Neural cell (in vitro differentiated cells): ENCODE results near the gene FCN1.

Experiments
- CTCF ChIP-seq: fragments of 450-650 bp; IDR thresholded peaks from 2 replicates; pipeline ENCODE4 v1.5.1; 2014; ENCODE audit warnings: antibody characterized with exemption, mild to moderate bottlenecking, moderate library complexity; ENCODE audit not compliant: poor library complexity, severe bottlenecking
- EP300 ChIP-seq: fragments of 450-650 bp; conservative IDR thresholded peaks from 2 replicates; pipeline ENCODE4 v1.6.1; 2014; ENCODE audit warnings: antibody characterized with exemption, mild to moderate bottlenecking, moderate library complexity; ENCODE audit not compliant: poor library complexity, severe bottlenecking
- EZH2 ChIP-seq: fragments of 200-600, 300-800 bp; shearing (Covaris generic), sonication (generic); IDR thresholded peaks from 2 replicates; pipeline ENCODE4 v1.6.1; 2014; ENCODE audit warnings: antibody characterized with exemption, low read length, borderline replicate concordance, mild to moderate bottlenecking; ENCODE audit not compliant: insufficient read depth, poor library complexity, severe bottlenecking
- MXI1 ChIP-seq: fragments of 450-650 bp; conservative IDR thresholded peaks from 2 replicates; pipeline ENCODE4 v1.6.1; 2014; ENCODE audit warnings: antibody characterized with exemption, mild to moderate bottlenecking; ENCODE audit not compliant: poor library complexity, severe bottlenecking
- POLR2AphosphoS5 ChIP-seq: IDR thresholded peaks from 2 replicates; pipeline ENCODE4 v1.6.1; 2012
- RAD21 ChIP-seq: fragments of 450-650 bp; conservative IDR thresholded peaks from 2 replicates; pipeline ENCODE4 v1.6.1; 2014; ENCODE audit warnings: antibody characterized with exemption, mild to moderate bottlenecking, moderate library complexity
- REST ChIP-seq: IDR thresholded peaks from 2 replicates; pipeline ENCODE4 v1.6.1; 2012; ENCODE audit warnings: borderline replicate concordance
- SMC3 ChIP-seq: fragments of 450-650 bp; conservative IDR thresholded peaks from 2 replicates; pipeline ENCODE4 v1.6.1; 2014; ENCODE audit warnings: antibody characterized with exemption, mild to moderate bottlenecking, moderate library complexity; ENCODE audit not compliant: poor library complexity
- TAF1 ChIP-seq: IDR thresholded peaks from 2 replicates; pipeline ENCODE4 v1.6.1; 2012; ENCODE audit warnings: low read depth

GRCh38 chr9:134966697-134967546 lies 49.2 kb upstream of the FCN1 start:
- TF ChIP-seq CTCF = no peak
- no peak for TF ChIP-seq EP300
- no peak for TF ChIP-seq RAD21
- TF ChIP-seq POLR2AphosphoS5 = no peak
- no peak for TF ChIP-seq SMC3
- TF ChIP-seq EZH2 = no peak
- no peak for TF ChIP-seq MXI1
- no peak for TF ChIP-seq TAF1
- TF ChIP-seq REST = no peak
